Spleen (tissue), 7 donors: ENCODE measurements around the gene OR5W2.

ENCODE experiments used
- POLR2A ChIP-seq, 3 donors: fragments of 450-650 bp; IDR thresholded peaks; one replicate each; pipeline ENCODE4 v1.5.1; 2017; ENCODE audit warnings: antibody characterized with exemption in 3 of 3, mild to moderate bottlenecking in 1 of 3
- POLR2AphosphoS5 ChIP-seq, 3 donors: sonication (generic); formaldehyde crosslinking; IDR thresholded peaks; one replicate each; pipeline ENCODE4 v1.5.1; 2017; ENCODE audit warnings: antibody characterized with exemption in 3 of 3
- TF ChIP-seq, protein P1 (sequence below), 11 experiments: fragments of 200-600 bp in 7 of 11; fragments of 450-650 bp in 4 of 11; sonication (generic) in 4 of 11; IDR thresholded peaks in 8 of 11; conservative IDR thresholded peaks in 3 of 11; 1 replicate in 7 of 11; 2 replicates in 4 of 11; pipeline versions ENCODE4 v1.4.0 to v1.8.0; 2016 to 2021; ENCODE audit warnings: antibody characterized with exemption in 11 of 11, inconsistent platforms in 4 of 11, mild to moderate bottlenecking in 1 of 11
- donor health status: DM: no; HTN: no; CAD: no; lungs with moderate emphysema.
- donor health status: DM: no; HTN: no; CAD: no.
- donor health status: DM: no; HTN: no; CAD: no.

DNA sequence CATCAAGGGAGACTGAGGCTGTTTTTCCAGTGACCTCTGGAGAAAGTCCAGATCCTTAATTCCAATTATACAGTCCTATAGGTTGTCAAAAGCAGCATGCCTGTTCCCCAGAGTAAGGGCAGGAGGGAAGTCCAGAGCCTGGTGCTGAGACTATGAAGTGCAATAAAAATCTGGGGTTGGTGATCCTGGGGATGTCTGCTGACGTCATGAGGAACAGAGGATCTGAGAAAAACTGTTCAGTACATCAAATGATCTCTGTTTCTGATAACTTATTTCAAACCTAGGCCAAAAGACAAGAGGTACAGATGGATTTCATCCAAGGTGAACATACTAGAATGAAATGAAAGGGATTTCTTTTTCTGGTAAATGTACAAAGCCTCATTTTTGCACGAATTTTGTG, 12.1 kb downstream of the OR5W2 start:
- no peak for TF ChIP-seq POLR2A (IDR thresholded peaks at IDR 0.05)
- no peak for TF ChIP-seq POLR2AphosphoS5 (IDR thresholded peaks at IDR 0.05)
- TF ChIP-seq, protein P1, sequence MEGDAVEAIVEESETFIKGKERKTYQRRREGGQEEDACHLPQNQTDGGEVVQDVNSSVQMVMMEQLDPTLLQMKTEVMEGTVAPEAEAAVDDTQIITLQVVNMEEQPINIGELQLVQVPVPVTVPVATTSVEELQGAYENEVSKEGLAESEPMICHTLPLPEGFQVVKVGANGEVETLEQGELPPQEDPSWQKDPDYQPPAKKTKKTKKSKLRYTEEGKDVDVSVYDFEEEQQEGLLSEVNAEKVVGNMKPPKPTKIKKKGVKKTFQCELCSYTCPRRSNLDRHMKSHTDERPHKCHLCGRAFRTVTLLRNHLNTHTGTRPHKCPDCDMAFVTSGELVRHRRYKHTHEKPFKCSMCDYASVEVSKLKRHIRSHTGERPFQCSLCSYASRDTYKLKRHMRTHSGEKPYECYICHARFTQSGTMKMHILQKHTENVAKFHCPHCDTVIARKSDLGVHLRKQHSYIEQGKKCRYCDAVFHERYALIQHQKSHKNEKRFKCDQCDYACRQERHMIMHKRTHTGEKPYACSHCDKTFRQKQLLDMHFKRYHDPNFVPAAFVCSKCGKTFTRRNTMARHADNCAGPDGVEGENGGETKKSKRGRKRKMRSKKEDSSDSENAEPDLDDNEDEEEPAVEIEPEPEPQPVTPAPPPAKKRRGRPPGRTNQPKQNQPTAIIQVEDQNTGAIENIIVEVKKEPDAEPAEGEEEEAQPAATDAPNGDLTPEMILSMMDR (IDR thresholded peaks at IDR 0.05 in 8 of 11, conservative IDR thresholded peaks at IDR 0.05 in 3 of 11) = no peak
